ENCODE data around the gene ZNF470.

DNA sequence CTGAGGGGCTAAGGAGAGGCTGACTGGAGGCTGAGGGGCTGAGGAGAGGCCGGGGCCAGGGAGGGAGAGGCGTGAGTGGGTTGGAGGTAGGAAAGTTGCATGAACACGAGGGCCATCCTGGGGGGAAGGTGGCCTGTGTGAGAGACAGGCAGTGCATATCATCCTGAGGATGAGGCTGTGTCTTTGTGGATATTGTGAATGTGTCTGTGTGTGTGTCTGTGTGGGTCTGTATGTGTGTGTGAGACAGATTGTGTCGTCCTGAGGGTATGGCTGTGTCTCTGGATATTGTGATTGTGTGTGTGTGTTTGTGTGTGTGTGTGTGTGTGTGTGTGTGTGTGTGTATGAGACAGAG is 28.3 kb downstream of the ZNF470 start:
- TF ChIP-seq POLR2AphosphoS5 (IDR thresholded peaks at IDR 0.05): no peak
- TF ChIP-seq POLR2A (IDR thresholded peaks at IDR 0.05; ENCODE audit: low read depth): no peak
- TF ChIP-seq, protein P1, sequence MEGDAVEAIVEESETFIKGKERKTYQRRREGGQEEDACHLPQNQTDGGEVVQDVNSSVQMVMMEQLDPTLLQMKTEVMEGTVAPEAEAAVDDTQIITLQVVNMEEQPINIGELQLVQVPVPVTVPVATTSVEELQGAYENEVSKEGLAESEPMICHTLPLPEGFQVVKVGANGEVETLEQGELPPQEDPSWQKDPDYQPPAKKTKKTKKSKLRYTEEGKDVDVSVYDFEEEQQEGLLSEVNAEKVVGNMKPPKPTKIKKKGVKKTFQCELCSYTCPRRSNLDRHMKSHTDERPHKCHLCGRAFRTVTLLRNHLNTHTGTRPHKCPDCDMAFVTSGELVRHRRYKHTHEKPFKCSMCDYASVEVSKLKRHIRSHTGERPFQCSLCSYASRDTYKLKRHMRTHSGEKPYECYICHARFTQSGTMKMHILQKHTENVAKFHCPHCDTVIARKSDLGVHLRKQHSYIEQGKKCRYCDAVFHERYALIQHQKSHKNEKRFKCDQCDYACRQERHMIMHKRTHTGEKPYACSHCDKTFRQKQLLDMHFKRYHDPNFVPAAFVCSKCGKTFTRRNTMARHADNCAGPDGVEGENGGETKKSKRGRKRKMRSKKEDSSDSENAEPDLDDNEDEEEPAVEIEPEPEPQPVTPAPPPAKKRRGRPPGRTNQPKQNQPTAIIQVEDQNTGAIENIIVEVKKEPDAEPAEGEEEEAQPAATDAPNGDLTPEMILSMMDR (IDR thresholded peaks at IDR 0.05): no peak
